Measurements from ENCODE around the gene TNFRSF6B.

DNA sequence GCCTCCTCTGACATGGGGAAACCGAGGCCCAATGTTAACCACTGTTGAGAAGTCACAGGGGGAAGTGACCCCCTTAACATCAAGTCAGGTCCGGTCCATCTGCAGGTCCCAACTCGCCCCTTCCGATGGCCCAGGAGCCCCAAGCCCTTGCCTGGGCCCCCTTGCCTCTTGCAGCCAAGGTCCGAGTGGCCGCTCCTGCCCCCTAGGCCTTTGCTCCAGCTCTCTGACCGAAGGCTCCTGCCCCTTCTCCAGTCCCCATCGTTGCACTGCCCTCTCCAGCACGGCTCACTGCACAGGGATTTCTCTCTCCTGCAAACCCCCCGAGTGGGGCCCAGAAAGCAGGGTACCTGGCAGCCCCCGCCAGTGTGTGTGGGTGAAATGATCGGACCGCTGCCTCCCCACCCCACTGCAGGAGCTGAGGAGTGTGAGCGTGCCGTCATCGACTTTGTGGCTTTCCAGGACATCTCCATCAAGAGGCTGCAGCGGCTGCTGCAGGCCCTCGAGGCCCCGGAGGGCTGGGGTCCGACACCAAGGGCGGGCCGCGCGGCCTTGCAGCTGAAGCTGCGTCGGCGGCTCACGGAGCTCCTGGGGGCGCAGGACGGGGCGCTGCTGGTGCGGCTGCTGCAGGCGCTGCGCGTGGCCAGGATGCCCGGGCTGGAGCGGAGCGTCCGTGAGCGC is 1.6 kb downstream of the TNFRSF6B start:
- TF ChIP-seq, protein P1, sequence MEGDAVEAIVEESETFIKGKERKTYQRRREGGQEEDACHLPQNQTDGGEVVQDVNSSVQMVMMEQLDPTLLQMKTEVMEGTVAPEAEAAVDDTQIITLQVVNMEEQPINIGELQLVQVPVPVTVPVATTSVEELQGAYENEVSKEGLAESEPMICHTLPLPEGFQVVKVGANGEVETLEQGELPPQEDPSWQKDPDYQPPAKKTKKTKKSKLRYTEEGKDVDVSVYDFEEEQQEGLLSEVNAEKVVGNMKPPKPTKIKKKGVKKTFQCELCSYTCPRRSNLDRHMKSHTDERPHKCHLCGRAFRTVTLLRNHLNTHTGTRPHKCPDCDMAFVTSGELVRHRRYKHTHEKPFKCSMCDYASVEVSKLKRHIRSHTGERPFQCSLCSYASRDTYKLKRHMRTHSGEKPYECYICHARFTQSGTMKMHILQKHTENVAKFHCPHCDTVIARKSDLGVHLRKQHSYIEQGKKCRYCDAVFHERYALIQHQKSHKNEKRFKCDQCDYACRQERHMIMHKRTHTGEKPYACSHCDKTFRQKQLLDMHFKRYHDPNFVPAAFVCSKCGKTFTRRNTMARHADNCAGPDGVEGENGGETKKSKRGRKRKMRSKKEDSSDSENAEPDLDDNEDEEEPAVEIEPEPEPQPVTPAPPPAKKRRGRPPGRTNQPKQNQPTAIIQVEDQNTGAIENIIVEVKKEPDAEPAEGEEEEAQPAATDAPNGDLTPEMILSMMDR (IDR thresholded peaks at IDR 0.05) = no peak
- no peak for TF ChIP-seq POLR2AphosphoS5 (IDR thresholded peaks at IDR 0.05; ENCODE audit: low read depth, low read length)
- TF ChIP-seq TCF7L2 (IDR thresholded peaks at IDR 0.05; ENCODE audit: low read depth, low read length) = no peak
- TF ChIP-seq, protein P2, sequence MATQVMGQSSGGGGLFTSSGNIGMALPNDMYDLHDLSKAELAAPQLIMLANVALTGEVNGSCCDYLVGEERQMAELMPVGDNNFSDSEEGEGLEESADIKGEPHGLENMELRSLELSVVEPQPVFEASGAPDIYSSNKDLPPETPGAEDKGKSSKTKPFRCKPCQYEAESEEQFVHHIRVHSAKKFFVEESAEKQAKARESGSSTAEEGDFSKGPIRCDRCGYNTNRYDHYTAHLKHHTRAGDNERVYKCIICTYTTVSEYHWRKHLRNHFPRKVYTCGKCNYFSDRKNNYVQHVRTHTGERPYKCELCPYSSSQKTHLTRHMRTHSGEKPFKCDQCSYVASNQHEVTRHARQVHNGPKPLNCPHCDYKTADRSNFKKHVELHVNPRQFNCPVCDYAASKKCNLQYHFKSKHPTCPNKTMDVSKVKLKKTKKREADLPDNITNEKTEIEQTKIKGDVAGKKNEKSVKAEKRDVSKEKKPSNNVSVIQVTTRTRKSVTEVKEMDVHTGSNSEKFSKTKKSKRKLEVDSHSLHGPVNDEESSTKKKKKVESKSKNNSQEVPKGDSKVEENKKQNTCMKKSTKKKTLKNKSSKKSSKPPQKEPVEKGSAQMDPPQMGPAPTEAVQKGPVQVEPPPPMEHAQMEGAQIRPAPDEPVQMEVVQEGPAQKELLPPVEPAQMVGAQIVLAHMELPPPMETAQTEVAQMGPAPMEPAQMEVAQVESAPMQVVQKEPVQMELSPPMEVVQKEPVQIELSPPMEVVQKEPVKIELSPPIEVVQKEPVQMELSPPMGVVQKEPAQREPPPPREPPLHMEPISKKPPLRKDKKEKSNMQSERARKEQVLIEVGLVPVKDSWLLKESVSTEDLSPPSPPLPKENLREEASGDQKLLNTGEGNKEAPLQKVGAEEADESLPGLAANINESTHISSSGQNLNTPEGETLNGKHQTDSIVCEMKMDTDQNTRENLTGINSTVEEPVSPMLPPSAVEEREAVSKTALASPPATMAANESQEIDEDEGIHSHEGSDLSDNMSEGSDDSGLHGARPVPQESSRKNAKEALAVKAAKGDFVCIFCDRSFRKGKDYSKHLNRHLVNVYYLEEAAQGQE (IDR thresholded peaks at IDR 0.05; ENCODE audit: insufficient read depth in 1 of 2, low read depth in 2 of 2, low read length in 1 of 2) = no peak
- no peak for TF ChIP-seq SIN3A (IDR thresholded peaks at IDR 0.05; ENCODE audit: borderline replicate concordance, insufficient read depth, low read depth, low read length)

All from Panc1 (cell line).